H9 (cell line): ENCODE measurements around the gene TBC1D24. TPM values are rescaled to one million over a fixed set of nuclear protein-coding genes. Genes with fewer than 3 reads are reported as not detected.

Experiments used
- DNase-seq: peaks from one replicate; pipeline ENCODE4 v3.0.0-alpha.2; 2017
- H2AFZ ChIP-seq: one replicate; pipeline ENCODE4 v1.6.1; 2013; ENCODE audit warnings: mild to moderate bottlenecking, low read length, control low read depth, moderate library complexity
- H2AK5ac ChIP-seq: 2 replicates; pipeline ENCODE4 v1.6.1; 2013; ENCODE audit warnings: low read length, control low read depth, mixed read lengths; ENCODE audit not compliant: insufficient read length
- H2BK120ac ChIP-seq: one replicate; pipeline ENCODE4 v1.6.1; 2013; ENCODE audit warnings: low read depth, mild to moderate bottlenecking, low read length, control low read depth, inconsistent platforms; ENCODE audit not compliant: poor library complexity, severe bottlenecking
- H2BK12ac ChIP-seq: 2 replicates; pipeline ENCODE4 v1.6.1; 2013; ENCODE audit warnings: low read length, control low read depth, mixed read lengths, low read depth; ENCODE audit not compliant: insufficient read length
- H2BK15ac ChIP-seq: 2 replicates; pipeline ENCODE4 v1.6.1; 2013; ENCODE audit warnings: low read depth, low read length, control low read depth
- H2BK20ac ChIP-seq: one replicate; pipeline ENCODE4 v1.6.1; 2013; ENCODE audit warnings: low read depth, mild to moderate bottlenecking, low read length, control low read depth, inconsistent platforms; ENCODE audit not compliant: poor library complexity, severe bottlenecking
- H2BK5ac ChIP-seq: 2 replicates; pipeline ENCODE4 v1.6.1; 2013; ENCODE audit warnings: low read length, control low read depth, mixed read lengths; ENCODE audit not compliant: insufficient read length
- H3K14ac ChIP-seq: 2 replicates; pipeline ENCODE4 v1.6.1; 2013; ENCODE audit warnings: low read length, control low read depth; ENCODE audit not compliant: insufficient read depth
- H3K18ac ChIP-seq: 2 replicates; pipeline ENCODE4 v1.6.1; 2013; ENCODE audit warnings: low read depth, mild to moderate bottlenecking, mixed read lengths, low read length, control low read depth; ENCODE audit not compliant: insufficient read length
- H3K23ac ChIP-seq: 2 replicates; pipeline ENCODE4 v1.6.1; 2013; ENCODE audit warnings: low read length, control low read depth, mixed read lengths, low read depth; ENCODE audit not compliant: insufficient read length
- H3K23me2 ChIP-seq: 2 replicates; pipeline ENCODE4 v1.6.1; 2013; ENCODE audit warnings: low read depth, mild to moderate bottlenecking, mixed read lengths, low read length, control low read depth; ENCODE audit not compliant: insufficient read length, poor library complexity, severe bottlenecking
- H3K27ac ChIP-seq: 2 replicates; pipeline ENCODE4 v1.5.1; 2013; ENCODE audit warnings: low read length, control low read depth, mixed read lengths, low read depth; ENCODE audit not compliant: insufficient read length
- H3K27me3 ChIP-seq: 2 replicates; pipeline ENCODE4 v1.6.1; 2013; ENCODE audit warnings: low read length, control low read depth, inconsistent platforms; ENCODE audit not compliant: insufficient read depth
- H3K4ac ChIP-seq: 2 replicates; pipeline ENCODE4 v1.6.1; 2013; ENCODE audit warnings: low read depth, mild to moderate bottlenecking, control low read depth, inconsistent platforms, low read length, moderate library complexity
- H3K4me1 ChIP-seq: 2 replicates; pipeline ENCODE4 v1.6.1; 2013; ENCODE audit warnings: low read length, control low read depth, inconsistent platforms; ENCODE audit not compliant: insufficient read depth
- H3K4me2 ChIP-seq: 2 replicates; pipeline ENCODE4 v1.6.1; 2013; ENCODE audit warnings: low read length, control low read depth, mixed read lengths; ENCODE audit not compliant: insufficient read length, insufficient read depth
- H3K56ac ChIP-seq: 2 replicates; pipeline ENCODE4 v1.6.1; 2013; ENCODE audit warnings: low read depth, mild to moderate bottlenecking, mixed read lengths, low read length, control low read depth; ENCODE audit not compliant: insufficient read length
- H3K79me1 ChIP-seq: 2 replicates; pipeline ENCODE4 v1.6.1; 2013; ENCODE audit warnings: low read depth, mild to moderate bottlenecking, moderate library complexity, low read length, control low read depth, inconsistent platforms; ENCODE audit not compliant: insufficient read depth, poor library complexity, severe bottlenecking
- H3K79me2 ChIP-seq: 2 replicates; pipeline ENCODE4 v1.6.1; 2013; ENCODE audit warnings: low read length, control low read depth, inconsistent platforms; ENCODE audit not compliant: insufficient read depth
- H3K9ac ChIP-seq: 2 replicates; pipeline ENCODE4 v1.6.1; 2013; ENCODE audit warnings: low read length, control low read depth, mixed read lengths; ENCODE audit not compliant: insufficient read length; ENCODE audit errors: extremely low read depth
- H3K9me3 ChIP-seq: one replicate; pipeline ENCODE4 v1.6.1; 2013; ENCODE audit warnings: low read depth, low read length, inconsistent platforms; ENCODE audit not compliant: control insufficient read depth
- H3T11ph ChIP-seq: one replicate; pipeline ENCODE4 v1.6.1; 2013; ENCODE audit warnings: mild to moderate bottlenecking, low read length, control low read depth, inconsistent platforms
- H4K20me1 ChIP-seq: one replicate; pipeline ENCODE4 v1.6.1; 2013; ENCODE audit not compliant: control insufficient read depth, insufficient read length, insufficient read depth
- H4K5ac ChIP-seq: 2 replicates; pipeline ENCODE4 v1.6.1; 2013; ENCODE audit warnings: low read depth, mild to moderate bottlenecking, mixed read lengths, low read length, control low read depth; ENCODE audit not compliant: insufficient read length
- H4K8ac ChIP-seq: replicated peaks from 2 replicates; pipeline ENCODE4 v1.6.1; 2013; ENCODE audit warnings: low read length, control low read depth, mixed read lengths, low read depth; ENCODE audit not compliant: insufficient read length
- H4K91ac ChIP-seq: 2 replicates; pipeline ENCODE4 v1.6.1; 2013; ENCODE audit warnings: low read depth, mild to moderate bottlenecking, moderate library complexity, mixed read lengths, low read length, control low read depth; ENCODE audit not compliant: insufficient read length
- H3K27ac Mint-ChIP-seq, 3 experiments: 2 replicates in 2 of 3; 3 replicates in 1 of 3; pipeline ENCODE4 v1.8.0; 2020 to 2021; ENCODE audit warnings: mixed read lengths in 3 of 3, mild to moderate bottlenecking in 1 of 3, moderate library complexity in 1 of 3
- H3K27me3 Mint-ChIP-seq: 2 replicates; pipeline ENCODE4 v1.8.0; 2021; ENCODE audit warnings: low read depth, mild to moderate bottlenecking, moderate library complexity, mixed read lengths
- H3K36me3 Mint-ChIP-seq, 3 experiments: 2 replicates in 2 of 3; 3 replicates in 1 of 3; pipeline ENCODE4 v1.8.0; 2020 to 2021; ENCODE audit warnings: low read depth in 3 of 3, mixed read lengths in 3 of 3; ENCODE audit not compliant: insufficient read depth in 1 of 3
- H3K4me1 Mint-ChIP-seq, 2 experiments: 2 replicates each; pipeline ENCODE4 v1.8.0; 2020; ENCODE audit warnings: mixed read lengths in 2 of 2
- H3K4me3 Mint-ChIP-seq, 2 experiments: 2 replicates in 1 of 2; 3 replicates in 1 of 2; pipeline ENCODE4 v1.8.0; 2020 to 2021; ENCODE audit warnings: mild to moderate bottlenecking in 2 of 2, mixed read lengths in 2 of 2, moderate library complexity in 1 of 2
- H3K9me3 Mint-ChIP-seq, 2 experiments: 2 replicates in 1 of 2; 3 replicates in 1 of 2; pipeline ENCODE4 v1.8.0; 2020; ENCODE audit warnings: mild to moderate bottlenecking in 2 of 2, mixed read lengths in 2 of 2, moderate library complexity in 1 of 2
- WGBS: extraction: QIAGEN DNeasy Blood & Tissue Kit; methylation state at CpG from one replicate; pipeline ENCODE4 v1.1.7; 2013; ENCODE audit warnings: missing lambda C conversion rate, low lambda C conversion rate, mixed read lengths; ENCODE audit not compliant: insufficient read length; ENCODE audit errors: extremely low coverage; 5-methylcytosine and 5-hydroxymethylcytosine counted together
- total RNA-seq: library from RNA; stranded (reverse); gene quantifications from 2 replicates; pipeline ENCODE4 v1.2.1, GENCODE V29; 2021
- TF ChIP-seq, protein P1 (sequence below): fragments of 200-600 bp; sonication (generic); conservative IDR thresholded peaks from 3 replicates; pipeline ENCODE4 v1.8.0; 2021; ENCODE audit warnings: antibody characterized with exemption, mild to moderate bottlenecking

Gene TBC1D24
- total RNA-seq, 1 experiment from 2014 or later: 19.0 TPM

DNA sequence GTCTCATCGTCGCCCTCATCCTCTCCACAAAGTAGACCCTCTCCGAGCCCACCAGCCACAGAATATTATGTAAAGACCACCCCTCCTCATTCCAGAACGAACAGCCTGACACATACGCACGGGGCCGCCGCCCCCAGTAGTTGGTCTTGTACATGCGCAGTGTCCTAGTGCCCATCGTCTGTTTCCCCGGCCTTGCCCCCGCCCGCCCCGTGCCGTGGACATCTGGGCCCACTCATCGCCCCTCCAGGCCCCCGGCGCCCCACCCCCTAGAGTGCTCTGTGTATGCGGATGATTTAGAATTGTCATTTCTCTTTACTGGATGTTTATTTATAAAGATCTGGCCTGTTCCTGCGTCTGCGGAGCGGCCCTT, 44.8 kb downstream of the TBC1D24 start:
- Histone ChIP-seq H3K23me2 (peaks cover 13% of the 10 kb centered on the region), H3K4me2 (peak overlapping the region; percentile 57), H2BK20ac (no peak overlapping the region), H2BK12ac (no peak overlapping the region), H3K4ac (no peak overlapping the region), H3K79me2 (peaks cover 33% of the 10 kb centered on the region; the same call in 1 of the 2 replicates), H2BK120ac (no peak overlapping the region), H3K27ac (no peak overlapping the region), H3K79me1 (peaks cover 9% of the 10 kb centered on the region), H4K20me1 (no peaks in the 10 kb centered on the region), H4K91ac (no peak overlapping the region), H3K4me1 (no peaks in the 10 kb centered on the region), H2BK15ac (no peak overlapping the region), H4K8ac (no peak overlapping the region), H2AK5ac (no peak overlapping the region), H4K5ac (no peak overlapping the region), H3K9ac (no peak overlapping the region), H3K14ac (no peak overlapping the region), H3K56ac (no peak overlapping the region), H3K27me3 (no peaks in the 10 kb centered on the region), H2BK5ac (no peak overlapping the region), H3K18ac (no peak overlapping the region), H2AFZ (no peak overlapping the region), H3K23ac (no peak overlapping the region), H3T11ph (no peak overlapping the region), H3K9me3 (no peaks in the 10 kb centered on the region)
- TF ChIP-seq, protein P1, sequence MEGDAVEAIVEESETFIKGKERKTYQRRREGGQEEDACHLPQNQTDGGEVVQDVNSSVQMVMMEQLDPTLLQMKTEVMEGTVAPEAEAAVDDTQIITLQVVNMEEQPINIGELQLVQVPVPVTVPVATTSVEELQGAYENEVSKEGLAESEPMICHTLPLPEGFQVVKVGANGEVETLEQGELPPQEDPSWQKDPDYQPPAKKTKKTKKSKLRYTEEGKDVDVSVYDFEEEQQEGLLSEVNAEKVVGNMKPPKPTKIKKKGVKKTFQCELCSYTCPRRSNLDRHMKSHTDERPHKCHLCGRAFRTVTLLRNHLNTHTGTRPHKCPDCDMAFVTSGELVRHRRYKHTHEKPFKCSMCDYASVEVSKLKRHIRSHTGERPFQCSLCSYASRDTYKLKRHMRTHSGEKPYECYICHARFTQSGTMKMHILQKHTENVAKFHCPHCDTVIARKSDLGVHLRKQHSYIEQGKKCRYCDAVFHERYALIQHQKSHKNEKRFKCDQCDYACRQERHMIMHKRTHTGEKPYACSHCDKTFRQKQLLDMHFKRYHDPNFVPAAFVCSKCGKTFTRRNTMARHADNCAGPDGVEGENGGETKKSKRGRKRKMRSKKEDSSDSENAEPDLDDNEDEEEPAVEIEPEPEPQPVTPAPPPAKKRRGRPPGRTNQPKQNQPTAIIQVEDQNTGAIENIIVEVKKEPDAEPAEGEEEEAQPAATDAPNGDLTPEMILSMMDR: no peak
- H3K9me3 Mint-ChIP-seq: no peaks in the 10 kb centered on the region
- peaks cover 6 to 40% (median 25%) of the 10 kb centered on the region in 3 experiments; a peak in 6 of 7 replicates for H3K36me3 Mint-ChIP-seq
- no CpG with 5 or more reads among the region's 22 CpGs for WGBS
- H3K27me3 Mint-ChIP-seq: no peaks in the 10 kb centered on the region; the same call in 1 of the 2 replicates
- DNase-seq: no peak
- peak overlapping the region; percentile 78 to 79 for H3K4me3 Mint-ChIP-seq
- H3K27ac Mint-ChIP-seq: peak overlapping the region; percentile 95 to 97 (median 96); a peak in 6 of 7 replicates
- H3K4me1 Mint-ChIP-seq: peaks cover 26 to 37% of the 10 kb centered on the region in 2 experiments
